Measurements from ENCODE around the gene OGFOD1. TPM values are rescaled to one million over a fixed set of nuclear protein-coding genes. Genes with fewer than 3 reads are reported as not detected.

The OGFOD1 gene
- polyA plus RNA-seq, 1 donor (not counting 4 experiments of a cell fraction or from before 2014, with no cell fraction given): 70.5 TPM

- no peak for TF ChIP-seq EZH2 (IDR thresholded peaks at IDR 0.05; ENCODE audit: low read length)
- no peak for TF ChIP-seq CTCF (optimal IDR thresholded peaks at IDR 0.05 in 1 of 3, IDR thresholded peaks at IDR 0.05 in 1 of 3, conservative IDR thresholded peaks at IDR 0.05 in 1 of 3; ENCODE audit: extremely low read depth in 1 of 3, insufficient read depth in 2 of 3, low read length in 3 of 3)
- Histone ChIP-seq H3K4me1 (ENCODE audit: control insufficient read depth, extremely low read depth, insufficient read depth, low read length) (peaks cover 32% of the 10 kb centered on the region), H4K20me1 (ENCODE audit: control insufficient read depth, extremely low read depth, insufficient read depth, low read length) (no peaks in the 10 kb centered on the region), H3K9ac (ENCODE audit: control insufficient read depth, extremely low read depth, insufficient read depth, low read length) (no peak overlapping the region), H3K79me2 (ENCODE audit: control insufficient read depth, insufficient read depth, low read length) (peaks cover 12% of the 10 kb centered on the region), H3K27me3 (ENCODE audit: control insufficient read depth, extremely low read depth, insufficient read depth, low read length) (no peaks in the 10 kb centered on the region), H3K9me3 (ENCODE audit: control insufficient read depth, low read depth, low read length) (no peaks in the 10 kb centered on the region), H3K27ac (ENCODE audit: control insufficient read depth, insufficient read depth, low read length) (no peak overlapping the region), H3K36me3 (ENCODE audit: control insufficient read depth in 2 of 2, extremely low read depth in 1 of 2, insufficient read depth in 2 of 2, low read length in 2 of 2) (peaks cover 0 to 1% of the 10 kb centered on the region in 2 experiments), H2AFZ (ENCODE audit: control insufficient read depth, low read length) (no peak overlapping the region), H3K4me3 (ENCODE audit: control insufficient read depth in 2 of 3, extremely low read depth in 1 of 3, insufficient read depth in 2 of 3, low read depth in 1 of 3, low read length in 3 of 3) (no peak overlapping the region), H3K4me2 (ENCODE audit: control insufficient read depth, extremely low read depth, insufficient read depth, low read depth, low read length) (no peak overlapping the region), H3K9me1 (ENCODE audit: control insufficient read depth, extremely low read depth, insufficient read depth, low read length) (peaks cover 2% of the 10 kb centered on the region)
- DNase-seq (ENCODE audit: low read depth, low spot score) (no peak), FAIRE-seq (no peak)
- dilution Hi-C loops (cut with MboI; ENCODE audit: extremely low pct_ligation_motif_present, low sequenced_read_pairs): no loop called here
Measured at GRCh38 chr16:56517206-56517605, 65.9 kb downstream of the OGFOD1 start.

- Histone ChIP-seq H3K9me1 (ENCODE audit: control insufficient read depth, extremely low read depth, insufficient read depth, low read length) (peaks cover 2% of the 10 kb centered on the region), H3K4me3 (ENCODE audit: control insufficient read depth in 2 of 3, extremely low read depth in 1 of 3, insufficient read depth in 2 of 3, low read depth in 1 of 3, low read length in 3 of 3) (peak overlapping the region in 2 of 3 experiments; percentile 35 to 36), H3K9me3 (ENCODE audit: control insufficient read depth, low read depth, low read length) (no peaks in the 10 kb centered on the region), H3K27me3 (ENCODE audit: control insufficient read depth, extremely low read depth, insufficient read depth, low read length) (no peaks in the 10 kb centered on the region), H3K36me3 (ENCODE audit: control insufficient read depth in 2 of 2, extremely low read depth in 1 of 2, insufficient read depth in 2 of 2, low read length in 2 of 2) (no peaks in the 10 kb centered on the region), H4K20me1 (ENCODE audit: control insufficient read depth, extremely low read depth, insufficient read depth, low read length) (no peaks in the 10 kb centered on the region), H3K27ac (ENCODE audit: control insufficient read depth, insufficient read depth, low read length) (peak overlapping the region; percentile 19), H3K9ac (ENCODE audit: control insufficient read depth, extremely low read depth, insufficient read depth, low read length) (no peak overlapping the region), H2AFZ (ENCODE audit: control insufficient read depth, low read length) (no peak overlapping the region), H3K79me2 (ENCODE audit: control insufficient read depth, insufficient read depth, low read length) (peaks cover 12% of the 10 kb centered on the region), H3K4me2 (ENCODE audit: control insufficient read depth, extremely low read depth, insufficient read depth, low read depth, low read length) (peak overlapping the region; percentile 89), H3K4me1 (ENCODE audit: control insufficient read depth, extremely low read depth, insufficient read depth, low read length) (peaks cover 32% of the 10 kb centered on the region)
- DNase-seq (ENCODE audit: low read depth, low spot score) (no peak), FAIRE-seq (no peak)
- TF ChIP-seq EZH2 (IDR thresholded peaks at IDR 0.05; ENCODE audit: low read length) (no peak), CTCF (optimal IDR thresholded peaks at IDR 0.05 in 1 of 3, IDR thresholded peaks at IDR 0.05 in 1 of 3, conservative IDR thresholded peaks at IDR 0.05 in 1 of 3; ENCODE audit: extremely low read depth in 1 of 3, insufficient read depth in 2 of 3, low read length in 3 of 3) (no peak)
- dilution Hi-C loops (cut with MboI; ENCODE audit: extremely low pct_ligation_motif_present, low sequenced_read_pairs): no loop called here
Measured at GRCh38 chr16:56518425-56518824, 67.1 kb downstream of the OGFOD1 start.
